Thoracic aorta (tissue), 2 donors: ENCODE results near the gene LAGE3. TPM values are rescaled to one million over a fixed set of nuclear protein-coding genes. Genes with fewer than 3 reads are reported as not detected.
A peak's percentile ranks its signal among the peaks of the same experiment; 100 is the strongest.

Source experiments
- ATAC-seq: fragments of 150-250 bp; one replicate; pipeline ENCODE4 v1.8.0; 2017; ENCODE audit warnings: low read depth; ENCODE audit not compliant: insufficient number of reproducible peaks, low FRiP score
- DNase-seq: peaks from one replicate; pipeline ENCODE4 v3.0.0-alpha.2; 2020; ENCODE audit warnings: low spot score
- H3K27ac ChIP-seq, 2 donors: fragments of 200-600 bp; sonication (generic); 1 replicate in 1 of 2; 2 replicates in 1 of 2; pipeline ENCODE4 v1.5.1; 2016; ENCODE audit warnings: mild to moderate bottlenecking in 2 of 2, moderate library complexity in 2 of 2
- H3K27me3 ChIP-seq: fragments of 200-600 bp; sonication (generic); replicated peaks from 2 replicates; pipeline ENCODE4 v1.6.0; 2016; ENCODE audit warnings: mild to moderate bottlenecking; ENCODE audit not compliant: insufficient read depth
- H3K36me3 ChIP-seq: fragments of 200-600 bp; sonication (generic); one replicate; pipeline ENCODE4 v1.5.1; 2016
- H3K4me1 ChIP-seq, 2 donors: fragments of 200-600 bp; sonication (generic); 1 replicate in 1 of 2; 2 replicates in 1 of 2; pipeline versions ENCODE4 v1.5.1 to v1.6.0; 2016; ENCODE audit warnings: low read depth in 2 of 2, mild to moderate bottlenecking in 1 of 2; ENCODE audit not compliant: control insufficient read depth in 1 of 2
- H3K4me3 ChIP-seq: fragments of 200-600 bp; sonication (generic); 2 replicates; pipeline ENCODE4 v1.5.1; 2016; ENCODE audit warnings: mild to moderate bottlenecking
- H3K9me3 ChIP-seq: fragments of 200-600 bp; sonication (generic); 2 replicates; pipeline ENCODE4 v1.5.1; 2016
- total RNA-seq, 2 donors: library from RNA; depleted of rRNA; stranded (reverse); fragments of >200 nt; gene quantifications; one replicate each; pipeline versions ENCODE4 v1.1.0 to v1.2.3, GENCODE V29; 2016
- TF ChIP-seq, protein P1 (sequence below): fragments of 200-600 bp; sonication (generic); IDR thresholded peaks from one replicate; pipeline ENCODE4 v1.5.1; 2019; ENCODE audit warnings: antibody characterized with exemption

LAGE3 gene
- total RNA-seq, 2 donors from 2014 or later: 2.1 to 8.9 TPM

DNA sequence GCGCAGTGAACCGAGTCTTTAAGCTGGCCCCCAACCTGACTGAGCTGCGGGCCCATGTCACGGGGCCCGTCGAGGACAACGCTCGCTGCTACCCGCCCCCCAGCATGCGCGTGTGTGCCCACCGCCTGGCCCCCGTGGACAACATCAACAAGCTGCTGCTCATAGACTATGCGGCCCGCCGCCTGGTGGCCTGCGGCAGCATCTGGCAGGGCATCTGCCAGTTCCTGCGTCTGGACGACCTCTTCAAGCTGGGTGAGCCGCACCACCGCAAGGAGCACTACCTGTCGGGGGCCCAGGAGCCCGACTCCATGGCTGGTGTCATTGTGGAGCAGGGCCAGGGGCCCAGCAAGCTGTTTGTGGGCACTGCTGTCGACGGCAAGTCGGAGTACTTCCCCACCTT lies 18.8 kb downstream of the LAGE3 start:
- no peak for ATAC-seq
- Histone ChIP-seq H3K9me3 (no peaks in the 10 kb centered on the region), H3K27me3 (no peaks in the 10 kb centered on the region), H3K27ac (no peak overlapping the region), H3K4me1 (peaks cover 0 to 10% of the 10 kb centered on the region in 2 donors), H3K4me3 (peak overlapping the region; percentile 80), H3K36me3 (peaks cover 5% of the 10 kb centered on the region)
- no peak for DNase-seq
- TF ChIP-seq, protein P1, sequence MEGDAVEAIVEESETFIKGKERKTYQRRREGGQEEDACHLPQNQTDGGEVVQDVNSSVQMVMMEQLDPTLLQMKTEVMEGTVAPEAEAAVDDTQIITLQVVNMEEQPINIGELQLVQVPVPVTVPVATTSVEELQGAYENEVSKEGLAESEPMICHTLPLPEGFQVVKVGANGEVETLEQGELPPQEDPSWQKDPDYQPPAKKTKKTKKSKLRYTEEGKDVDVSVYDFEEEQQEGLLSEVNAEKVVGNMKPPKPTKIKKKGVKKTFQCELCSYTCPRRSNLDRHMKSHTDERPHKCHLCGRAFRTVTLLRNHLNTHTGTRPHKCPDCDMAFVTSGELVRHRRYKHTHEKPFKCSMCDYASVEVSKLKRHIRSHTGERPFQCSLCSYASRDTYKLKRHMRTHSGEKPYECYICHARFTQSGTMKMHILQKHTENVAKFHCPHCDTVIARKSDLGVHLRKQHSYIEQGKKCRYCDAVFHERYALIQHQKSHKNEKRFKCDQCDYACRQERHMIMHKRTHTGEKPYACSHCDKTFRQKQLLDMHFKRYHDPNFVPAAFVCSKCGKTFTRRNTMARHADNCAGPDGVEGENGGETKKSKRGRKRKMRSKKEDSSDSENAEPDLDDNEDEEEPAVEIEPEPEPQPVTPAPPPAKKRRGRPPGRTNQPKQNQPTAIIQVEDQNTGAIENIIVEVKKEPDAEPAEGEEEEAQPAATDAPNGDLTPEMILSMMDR: peak; percentile 15

- TF ChIP-seq, protein P1: no peak
- no peak for ATAC-seq
- DNase-seq: no peak
- Histone ChIP-seq H3K27me3 (no peaks in the 10 kb centered on the region), H3K27ac (peak overlapping the region in 1 of 2 donors; percentile 41), H3K4me3 (peak overlapping the region; percentile 80), H3K36me3 (peaks cover 3% of the 10 kb centered on the region), H3K4me1 (peaks cover 0 to 10% of the 10 kb centered on the region in 2 donors), H3K9me3 (no peaks in the 10 kb centered on the region)
Observed at GRCh38 chrX:154459832-154460231, 19.2 kb downstream of the LAGE3 start.

GRCh38 chrX:154458954-154459778 lies 19.9 kb downstream of the LAGE3 start:
- TF ChIP-seq, protein P1: no peak
- Histone ChIP-seq H3K27ac (peak overlapping the region in 1 of 2 donors; percentile 71), H3K9me3 (no peaks in the 10 kb centered on the region), H3K36me3 (no peaks in the 10 kb centered on the region), H3K4me3 (peak overlapping the region; percentile 80), H3K4me1 (peaks cover 0 to 10% of the 10 kb centered on the region in 2 donors), H3K27me3 (no peaks in the 10 kb centered on the region)
- ATAC-seq: no peak
- no peak for DNase-seq

DNA sequence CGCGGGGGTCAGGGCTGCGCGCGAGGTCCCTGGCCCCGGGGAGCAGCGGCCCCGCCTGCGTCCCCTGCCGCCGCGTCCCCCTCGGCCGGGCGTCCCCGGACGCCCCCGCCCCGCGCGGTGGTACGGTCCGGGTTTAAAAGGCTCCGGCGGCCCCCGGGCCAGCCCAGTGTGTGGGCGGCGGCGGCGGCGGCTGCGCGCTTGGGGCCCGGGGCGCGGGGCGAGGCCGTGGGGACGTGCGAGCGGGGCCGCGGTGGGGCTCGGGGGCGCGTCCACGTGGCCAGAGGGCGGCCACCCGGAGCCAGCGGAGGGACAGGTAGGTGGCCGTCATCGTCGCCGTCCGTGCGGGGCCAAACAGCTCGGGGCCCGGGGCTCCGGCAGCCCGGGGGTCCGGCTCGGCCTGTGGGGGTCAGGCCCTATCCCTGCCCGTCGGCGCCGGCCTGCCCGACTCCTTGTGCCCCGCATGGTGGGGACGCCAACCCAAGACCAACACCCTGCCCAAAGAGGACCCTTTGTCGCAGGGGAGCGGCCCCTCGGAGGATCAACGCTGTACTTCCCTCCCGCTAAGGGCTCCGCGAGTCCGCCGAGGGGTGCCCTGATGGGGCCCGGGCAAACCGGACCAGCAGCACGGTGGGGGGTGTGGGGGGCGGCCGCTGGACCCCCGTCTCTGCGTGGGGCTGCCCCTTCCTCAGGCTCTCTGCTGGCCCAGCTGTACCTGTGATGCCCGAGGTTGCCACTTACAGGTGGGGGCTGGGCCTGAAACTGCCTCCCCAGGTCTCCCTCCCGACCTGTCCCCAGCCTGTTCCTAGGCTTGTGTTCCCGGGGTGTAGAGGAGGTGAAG lies 20.7 kb downstream of the LAGE3 start, which contains the start of gene PLXNA3:
Gene PLXNA3 (plus strand): TSS at position 166 of the 838 bp plus-strand sequence. CDS start 1,903 bp downstream, outside the sequence.
- Histone ChIP-seq H3K27ac (peak within 1 kb of the TSS in 1 of 2 donors; percentile 71), H3K36me3 (no peaks in the 10 kb centered on the region), H3K9me3 (no peaks in the 10 kb centered on the region), H3K4me1 (peaks cover 0 to 10% of the 10 kb centered on the region in 2 donors), H3K4me3 (peak within 1 kb of the TSS; percentile 80), H3K27me3 (no peaks in the 10 kb centered on the region)
- DNase-seq: no peak
- TF ChIP-seq, protein P1: no peak
- no peak for ATAC-seq
